Natural killer cell (primary cell): ENCODE data around the gene TMOD2. TPM values are rescaled to one million over a fixed set of nuclear protein-coding genes. Genes with fewer than 3 reads are reported as not detected.

Source experiments
- ATAC-seq, 3 donors: fragments of 150-1000 bp in 2 of 3; fragments of 200-7000 bp in 1 of 3; cut with Tn5 transposase; 1 replicate in 1 of 3; 2 replicates in 2 of 3; pipeline ENCODE4 v1.10.0; 2021; ENCODE audit warnings: mild to moderate bottlenecking in 2 of 3, moderate library complexity in 2 of 3
- DNase-seq, 2 donors: peaks; one replicate each; pipeline versions ENCODE4 v3.0.0 to v3.0.0-alpha.2; 2013 to 2021; ENCODE audit warnings: mixed read lengths in 1 of 2
- H3K27ac ChIP-seq: one replicate; pipeline ENCODE4 v1.5.1; 2013; ENCODE audit warnings: mild to moderate bottlenecking, low read length
- H3K27me3 ChIP-seq: one replicate; pipeline ENCODE4 v1.6.1; 2013; ENCODE audit warnings: low read length; ENCODE audit not compliant: control insufficient read depth, insufficient read depth
- H3K36me3 ChIP-seq: one replicate; pipeline ENCODE4 v1.6.1; 2013; ENCODE audit warnings: low read length; ENCODE audit not compliant: control insufficient read depth, insufficient read depth
- H3K4me1 ChIP-seq: one replicate; pipeline ENCODE4 v1.6.1; 2013; ENCODE audit warnings: low read length; ENCODE audit not compliant: control insufficient read depth, insufficient read depth
- H3K4me3 ChIP-seq: one replicate; pipeline ENCODE4 v1.5.1; 2013; ENCODE audit warnings: low read length
- H3K9me3 ChIP-seq: one replicate; pipeline ENCODE4 v1.6.1; 2013; ENCODE audit warnings: low read length; ENCODE audit not compliant: control insufficient read depth, insufficient read depth
- H3K27ac Mint-ChIP-seq, 2 donors: one replicate each; pipeline ENCODE4 v1.8.0; 2022; ENCODE audit warnings: mild to moderate bottlenecking in 2 of 2, mixed read lengths in 2 of 2, moderate library complexity in 1 of 2
- H3K27me3 Mint-ChIP-seq, 2 donors: one replicate each; pipeline ENCODE4 v1.8.0; 2022; ENCODE audit warnings: low read depth in 2 of 2, mixed read lengths in 2 of 2
- H3K36me3 Mint-ChIP-seq: one replicate; pipeline ENCODE4 v1.8.0; 2022; ENCODE audit warnings: mixed read lengths
- H3K4me1 Mint-ChIP-seq, 2 donors: one replicate each; pipeline ENCODE4 v1.8.0; 2022; ENCODE audit warnings: mixed read lengths in 2 of 2
- H3K4me3 Mint-ChIP-seq: one replicate; pipeline ENCODE4 v1.8.0; 2022; ENCODE audit warnings: mild to moderate bottlenecking, moderate library complexity, mixed read lengths
- H3K9me3 Mint-ChIP-seq, 2 donors: one replicate each; pipeline ENCODE4 v1.8.0; 2022; ENCODE audit warnings: mixed read lengths in 2 of 2
- WGBS: methylation state at CpG from one replicate; pipeline ENCODE4 v1.1.7; 2013; ENCODE audit warnings: missing lambda C conversion rate; ENCODE audit not compliant: insufficient coverage; 5-methylcytosine and 5-hydroxymethylcytosine counted together
- intact Hi-C: fragments of 100-400 bp; cut with micrococcal nuclease; formaldehyde crosslinking; loops from one replicate; pipeline ENCODE4 v1.14.2; 2022
- total RNA-seq, 4 donors: library from RNA; stranded (reverse); fragments of 120-200 nt in 1 of 4; gene quantifications; one replicate each; pipeline versions ENCODE4 v1.2.3 to v1.2.4, GENCODE V29; 2013 to 2022
- TF ChIP-seq, protein P1 (sequence below): fragments of 200-600 bp; IDR thresholded peaks from one replicate; pipeline ENCODE4 v1.8.0; 2022; ENCODE audit warnings: antibody characterized with exemption

Gene TMOD2
- total RNA-seq, 3 donors from 2014 or later (not counting 1 experiment from before 2014, with no cell fraction given), result 1.6 to 4.7 (median 1.6) TPM

DNA sequence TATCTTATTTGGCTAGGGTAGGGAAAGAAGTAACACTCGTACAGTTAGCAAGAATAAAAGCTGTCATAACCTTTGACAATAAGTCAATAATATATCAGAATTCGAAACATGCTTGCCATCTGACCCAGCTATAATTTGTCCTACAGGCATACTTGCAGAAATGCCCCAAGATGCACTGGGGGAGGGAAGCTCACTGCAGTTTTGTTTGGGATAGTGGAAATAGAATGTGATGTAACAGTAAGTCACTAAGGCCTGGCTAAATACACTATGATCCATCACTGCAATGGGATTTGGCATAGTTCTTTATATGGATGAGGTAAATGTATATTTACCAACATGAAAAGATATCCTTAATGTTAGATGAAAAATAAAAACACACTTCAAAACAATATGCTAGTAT is 52.6 kb downstream of the TMOD2 start:
- no peaks in the 10 kb centered on the region for H3K36me3 ChIP-seq
- no peak overlapping the region for H3K4me3 ChIP-seq
- Mint-ChIP-seq H3K27ac (no peak overlapping the region), H3K36me3 (no peaks in the 10 kb centered on the region), H3K4me1 (no peaks in the 10 kb centered on the region), H3K4me3 (no peak overlapping the region), H3K9me3 (no peaks in the 10 kb centered on the region), H3K27me3 (no peaks in the 10 kb centered on the region)
- H3K4me1 ChIP-seq, result no peaks in the 10 kb centered on the region
- TF ChIP-seq, protein P1, sequence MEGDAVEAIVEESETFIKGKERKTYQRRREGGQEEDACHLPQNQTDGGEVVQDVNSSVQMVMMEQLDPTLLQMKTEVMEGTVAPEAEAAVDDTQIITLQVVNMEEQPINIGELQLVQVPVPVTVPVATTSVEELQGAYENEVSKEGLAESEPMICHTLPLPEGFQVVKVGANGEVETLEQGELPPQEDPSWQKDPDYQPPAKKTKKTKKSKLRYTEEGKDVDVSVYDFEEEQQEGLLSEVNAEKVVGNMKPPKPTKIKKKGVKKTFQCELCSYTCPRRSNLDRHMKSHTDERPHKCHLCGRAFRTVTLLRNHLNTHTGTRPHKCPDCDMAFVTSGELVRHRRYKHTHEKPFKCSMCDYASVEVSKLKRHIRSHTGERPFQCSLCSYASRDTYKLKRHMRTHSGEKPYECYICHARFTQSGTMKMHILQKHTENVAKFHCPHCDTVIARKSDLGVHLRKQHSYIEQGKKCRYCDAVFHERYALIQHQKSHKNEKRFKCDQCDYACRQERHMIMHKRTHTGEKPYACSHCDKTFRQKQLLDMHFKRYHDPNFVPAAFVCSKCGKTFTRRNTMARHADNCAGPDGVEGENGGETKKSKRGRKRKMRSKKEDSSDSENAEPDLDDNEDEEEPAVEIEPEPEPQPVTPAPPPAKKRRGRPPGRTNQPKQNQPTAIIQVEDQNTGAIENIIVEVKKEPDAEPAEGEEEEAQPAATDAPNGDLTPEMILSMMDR, result no peak
- no peaks in the 10 kb centered on the region for H3K9me3 ChIP-seq
- intact Hi-C loops, result no loop called here
- ATAC-seq, result no peak
- no peak for DNase-seq
- no peaks in the 10 kb centered on the region for H3K27me3 ChIP-seq
- no peak overlapping the region for H3K27ac ChIP-seq
- no CpG with 5 or more reads among the region's 2 CpGs for WGBS

DNA sequence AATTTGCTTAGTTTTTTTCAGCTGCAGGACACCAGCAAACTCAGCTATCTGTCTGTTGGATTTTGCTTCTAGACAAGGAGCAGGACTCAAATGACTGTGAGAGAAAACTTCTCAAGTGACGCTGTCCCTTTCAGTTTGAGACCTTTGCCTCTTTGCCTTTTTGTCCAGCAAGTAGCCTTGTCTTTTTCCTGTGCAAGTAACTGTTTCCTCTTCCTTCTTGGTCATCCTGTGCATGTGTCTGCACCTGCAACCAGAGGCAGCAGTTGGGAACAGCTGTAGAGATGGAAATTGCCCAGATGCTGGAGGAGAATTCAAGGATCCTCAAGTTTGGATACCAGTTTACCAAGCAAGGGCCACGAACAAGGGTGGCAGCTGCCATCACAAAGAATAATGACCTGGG is 54.7 kb downstream of the TMOD2 start:
- intact Hi-C loops, result no loop called here
- H3K9me3 ChIP-seq, result no peaks in the 10 kb centered on the region
- Mint-ChIP-seq H3K27me3 (no peaks in the 10 kb centered on the region), H3K9me3 (no peaks in the 10 kb centered on the region), H3K4me1 (no peaks in the 10 kb centered on the region), H3K4me3 (no peak overlapping the region), H3K27ac (no peak overlapping the region), H3K36me3 (no peaks in the 10 kb centered on the region)
- TF ChIP-seq, protein P1, result no peak
- H3K36me3 ChIP-seq, result no peaks in the 10 kb centered on the region
- H3K4me3 ChIP-seq, result no peak overlapping the region
- no peak overlapping the region for H3K27ac ChIP-seq
- H3K4me1 ChIP-seq, result no peaks in the 10 kb centered on the region
- ATAC-seq (no peak), DNase-seq (no peak)
- H3K27me3 ChIP-seq, result no peaks in the 10 kb centered on the region
- WGBS, result 95% methylated on average over 2 of the region's 2 CpGs

DNA sequence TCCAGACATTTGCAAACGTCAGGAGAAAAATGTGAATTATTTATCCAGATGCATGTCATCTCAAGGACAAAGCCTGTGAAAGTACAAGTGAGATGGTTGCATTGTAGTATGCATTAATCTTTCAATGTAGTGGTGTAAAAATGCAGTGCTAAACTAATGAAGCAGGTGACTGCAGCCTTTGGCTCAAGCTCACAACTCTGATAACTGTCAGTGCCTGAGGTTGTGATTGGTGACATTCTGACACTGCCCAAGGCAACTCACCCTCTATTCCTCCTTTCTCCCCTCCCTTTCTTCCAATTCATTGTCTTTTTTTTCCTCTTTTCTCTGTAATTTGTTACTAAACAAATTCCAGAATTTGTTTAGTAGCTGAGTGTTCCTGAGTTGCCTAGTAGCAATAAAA is 58.1 kb downstream of the TMOD2 start:
- DNase-seq (no peak), ATAC-seq (no peak)
- Histone ChIP-seq H3K27me3 (no peaks in the 10 kb centered on the region), H3K4me1 (no peaks in the 10 kb centered on the region), H3K27ac (no peak overlapping the region), H3K4me3 (no peak overlapping the region), H3K36me3 (no peaks in the 10 kb centered on the region), H3K9me3 (no peaks in the 10 kb centered on the region)
- H3K4me1 Mint-ChIP-seq, result no peaks in the 10 kb centered on the region
- 71% methylated on average over 1 of the region's 1 CpG for WGBS
- H3K4me3 Mint-ChIP-seq, result no peak overlapping the region
- H3K27me3 Mint-ChIP-seq, result peaks cover 0 to 6% of the 10 kb centered on the region in 2 donors
- H3K36me3 Mint-ChIP-seq, result no peaks in the 10 kb centered on the region
- intact Hi-C loops, result no loop called here
- H3K27ac Mint-ChIP-seq, result no peak overlapping the region
- no peaks in the 10 kb centered on the region for H3K9me3 Mint-ChIP-seq
- TF ChIP-seq, protein P1, result no peak

DNA sequence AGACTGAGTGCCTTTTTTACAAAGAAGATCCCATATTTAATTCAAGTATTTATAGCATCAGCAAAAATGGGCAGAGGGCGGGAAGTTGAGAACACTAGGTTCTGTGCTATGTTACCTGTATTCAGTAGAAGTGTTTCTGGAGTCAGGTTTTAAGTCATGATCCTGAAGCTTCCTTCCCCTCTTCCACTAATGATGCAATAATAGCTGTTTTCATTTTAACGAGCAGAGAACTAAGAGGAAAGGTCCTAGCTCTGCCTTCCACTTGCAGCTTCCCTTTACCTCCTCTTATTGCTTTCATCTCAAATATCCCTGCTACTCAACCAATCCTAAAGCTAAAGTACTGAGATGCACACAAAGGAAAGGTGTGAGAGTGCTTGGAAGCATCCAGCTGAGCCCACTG is 61.2 kb downstream of the TMOD2 start:
- Mint-ChIP-seq H3K27me3 (peaks cover 0 to 8% of the 10 kb centered on the region in 2 donors), H3K4me3 (no peak overlapping the region), H3K27ac (no peak overlapping the region), H3K4me1 (no peaks in the 10 kb centered on the region), H3K9me3 (no peaks in the 10 kb centered on the region), H3K36me3 (no peaks in the 10 kb centered on the region)
- DNase-seq, result no peak
- Histone ChIP-seq H3K4me3 (no peak overlapping the region), H3K4me1 (no peaks in the 10 kb centered on the region), H3K36me3 (no peaks in the 10 kb centered on the region), H3K27ac (no peak overlapping the region), H3K27me3 (no peaks in the 10 kb centered on the region), H3K9me3 (no peaks in the 10 kb centered on the region)
- intact Hi-C loops, result no loop called here
- no peak for ATAC-seq
- TF ChIP-seq, protein P1, result no peak
- WGBS, result 63% methylated on average over 1 of the region's 2 CpGs
